ENCODE measurements around the gene NMT1.

NMT1 gene

DNA sequence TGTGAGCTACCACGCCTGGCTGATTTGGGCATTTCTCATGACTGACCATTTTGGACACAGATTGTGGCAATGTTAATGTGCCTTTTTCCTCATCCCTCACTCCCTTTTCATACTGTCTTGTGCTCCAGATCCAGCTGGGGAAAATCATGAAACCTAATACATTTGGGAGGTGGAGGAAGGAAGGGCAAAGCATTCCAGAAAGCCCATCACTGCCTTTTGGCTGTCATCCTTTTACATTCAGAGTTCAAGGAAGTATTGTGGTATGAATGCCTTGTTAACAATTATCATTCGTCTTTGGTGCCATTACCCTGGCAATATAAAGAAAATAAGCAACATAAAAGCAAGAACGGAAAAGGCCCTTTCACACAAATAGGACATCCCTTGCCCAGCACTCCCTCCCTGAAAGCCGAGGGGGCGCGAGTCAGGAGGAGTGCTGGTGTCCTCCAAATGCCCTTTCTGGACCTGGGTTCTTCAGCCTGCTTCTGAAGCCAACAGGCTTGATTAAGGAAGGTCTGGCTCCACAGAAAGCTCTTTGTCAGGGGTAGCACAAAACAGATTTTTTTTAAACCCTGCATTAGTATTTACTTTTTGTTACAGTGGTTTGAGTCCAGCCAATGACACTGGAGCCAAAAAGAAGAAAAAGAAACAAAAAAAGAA is 20.1 kb downstream of the NMT1 start:
- DNase-seq (ENCODE audit: low spot score) = no peak

DNA sequence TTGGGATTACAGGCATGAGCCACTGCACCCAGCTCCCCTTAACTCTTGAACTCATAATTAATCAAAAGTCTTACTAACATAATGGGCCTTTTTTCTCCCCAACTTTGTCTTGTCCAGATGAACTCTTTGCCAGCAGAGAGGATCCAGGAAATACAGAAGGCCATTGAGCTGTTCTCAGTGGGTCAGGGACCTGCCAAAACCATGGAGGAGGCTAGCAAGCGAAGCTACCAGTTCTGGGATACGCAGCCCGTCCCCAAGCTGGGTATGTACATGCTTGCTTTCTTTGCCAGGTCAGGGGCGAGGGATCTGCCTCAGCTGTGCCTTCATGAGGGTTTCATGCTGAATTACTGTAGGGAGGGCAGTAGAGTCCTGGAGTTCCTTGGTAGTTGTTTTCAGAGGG is 25.3 kb downstream of the NMT1 start:
- DNase-seq (ENCODE audit: low spot score) = no peak

DNA sequence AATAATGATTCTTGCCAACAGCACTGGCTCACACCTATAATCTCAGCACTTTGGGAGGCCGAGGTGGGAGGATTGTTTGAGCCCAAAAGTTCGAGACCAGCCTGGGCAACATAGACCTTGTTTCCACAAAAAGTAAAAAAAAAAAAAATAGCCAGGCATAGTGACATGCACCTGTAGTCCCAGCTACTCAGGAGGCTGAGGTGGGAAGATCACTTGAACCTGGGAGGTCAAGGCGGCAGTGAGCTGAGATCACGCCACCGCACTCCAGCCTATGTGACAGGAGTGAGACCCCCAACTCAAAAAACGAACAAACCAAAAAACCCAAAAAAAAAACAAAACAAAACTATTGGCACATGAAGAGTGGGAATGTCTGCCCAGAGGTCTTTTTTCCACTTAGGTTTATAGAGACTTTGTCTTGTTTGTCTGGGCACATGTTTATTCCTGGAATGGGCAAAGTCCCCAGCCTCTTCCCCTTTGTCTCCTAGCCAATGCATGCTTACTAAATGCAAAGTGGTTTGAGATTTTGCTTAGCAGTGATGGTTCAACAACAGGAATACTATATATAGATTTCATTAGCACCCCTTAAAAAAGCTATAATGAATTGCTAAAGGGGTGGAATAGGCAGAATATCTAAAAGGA is 25.9 kb downstream of the NMT1 start:
- DNase-seq (ENCODE audit: low spot score) = no peak

DNA sequence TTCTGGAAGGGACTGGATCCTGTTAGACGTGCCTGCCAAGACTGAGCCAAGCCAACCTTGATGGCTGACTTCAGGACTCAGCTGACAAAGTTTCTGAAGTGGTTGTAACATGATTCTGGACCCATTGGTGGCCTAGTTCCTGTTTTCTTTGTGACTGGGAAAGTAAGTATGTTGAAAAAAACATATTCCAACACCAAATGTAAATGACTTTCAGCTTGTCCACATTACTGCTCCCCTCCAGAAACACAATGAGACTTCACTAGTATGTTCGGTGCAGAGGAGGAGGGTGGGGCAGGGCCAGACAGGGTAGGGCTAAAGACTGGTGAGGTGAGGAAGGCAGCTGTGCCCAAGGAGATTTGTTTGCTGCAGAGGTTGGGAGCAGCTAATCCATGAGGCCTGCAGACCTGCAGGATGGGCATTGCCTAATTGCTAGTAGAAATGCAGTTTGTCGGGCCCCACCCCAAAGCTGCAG is 26.4 kb downstream of the NMT1 start:
- no peak for DNase-seq (ENCODE audit: low spot score)

DNA sequence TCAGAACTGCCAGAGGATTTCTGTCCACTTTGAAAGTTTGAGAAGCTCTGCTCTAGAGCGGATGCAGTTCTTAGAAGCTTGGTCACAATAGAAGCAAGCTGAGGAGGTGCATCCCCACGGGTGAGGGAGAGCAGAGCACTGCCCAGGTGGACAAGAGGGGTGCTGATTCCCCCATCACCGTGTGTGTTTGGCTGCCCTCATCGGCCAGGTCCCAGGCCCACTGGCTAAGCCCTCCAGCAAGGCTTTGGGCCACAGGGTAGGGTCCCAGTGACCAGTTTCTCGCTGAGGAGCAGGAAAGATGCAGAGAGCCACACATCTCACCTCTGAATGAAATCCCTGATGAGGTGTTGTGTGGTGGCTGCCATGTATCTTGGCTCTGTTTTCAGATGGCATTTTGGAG is 26.9 kb downstream of the NMT1 start:
- no peak for DNase-seq (ENCODE audit: low spot score)

DNA sequence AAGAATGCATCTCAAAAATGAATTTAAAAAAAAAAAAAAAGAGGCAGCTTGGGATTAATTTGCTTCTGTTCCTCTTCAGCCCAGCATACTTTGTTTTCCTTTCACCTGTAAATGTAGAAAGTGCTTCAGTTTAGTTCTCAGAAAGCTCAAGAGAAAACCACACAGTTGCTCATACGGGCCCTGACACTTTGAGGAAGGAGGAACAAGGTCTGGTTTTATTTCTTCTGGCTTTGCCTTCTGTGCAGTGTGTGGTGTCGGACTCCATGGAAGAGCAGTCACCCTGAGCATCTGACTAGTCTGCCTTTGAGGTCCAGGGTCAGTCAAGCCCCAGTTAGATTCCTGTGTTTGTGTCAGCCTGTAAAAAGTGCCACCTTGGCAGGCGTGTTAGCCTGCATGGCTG is 27.6 kb downstream of the NMT1 start:
- no peak for DNase-seq (ENCODE audit: low spot score)

DNA sequence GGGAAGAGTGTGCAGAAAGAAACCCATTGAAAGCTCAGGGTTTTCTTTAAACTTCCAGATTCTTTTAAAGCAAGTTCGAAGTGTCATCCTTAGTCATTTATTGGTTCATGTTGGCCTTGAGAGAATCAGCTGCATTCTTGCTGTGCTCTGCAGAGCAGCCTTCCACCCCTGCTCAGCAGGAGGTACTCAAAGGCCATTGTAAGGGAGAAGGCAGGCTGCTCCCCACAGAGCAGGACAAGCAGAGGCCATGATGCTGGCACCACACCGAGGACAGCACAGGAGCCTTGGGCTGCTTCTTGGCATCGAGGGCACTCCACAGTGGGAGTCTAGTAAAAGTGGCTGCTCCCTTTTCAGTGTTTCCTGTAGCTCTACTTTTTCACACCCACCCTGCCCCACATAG is 29.6 kb downstream of the NMT1 start:
- DNase-seq (ENCODE audit: low spot score) = no peak

DNA sequence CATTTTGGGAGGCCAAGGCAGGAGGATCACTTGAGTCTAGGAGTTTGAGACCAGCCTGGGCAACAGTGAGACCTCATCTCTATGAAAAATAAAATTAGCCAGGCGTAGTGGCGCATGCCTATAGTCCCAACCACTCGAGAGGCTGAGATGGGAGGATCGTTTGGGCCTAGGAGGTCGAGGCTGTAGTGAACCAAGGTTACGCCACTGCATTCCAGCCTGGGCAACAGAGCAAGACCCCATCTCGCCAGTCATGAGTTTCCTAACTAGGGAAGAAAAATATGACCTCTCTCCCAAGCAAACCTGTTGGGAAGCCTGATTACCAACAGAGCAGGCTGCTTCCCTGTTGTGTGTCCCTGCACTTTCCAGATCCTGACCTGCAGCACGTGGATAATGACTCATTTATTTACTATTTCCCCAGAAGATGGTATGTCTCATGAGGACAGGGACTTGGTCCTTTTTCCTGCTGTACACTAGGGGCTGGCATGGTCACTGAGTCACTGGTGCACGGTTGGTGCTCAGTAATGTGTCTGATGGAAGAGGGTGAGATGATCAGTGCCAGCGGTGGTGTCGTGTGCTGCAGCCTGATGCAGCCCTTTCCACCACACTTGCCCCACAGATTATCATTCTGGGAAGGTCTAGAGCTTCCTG is 30.8 kb downstream of the NMT1 start:
- no peak for DNase-seq (ENCODE audit: low spot score)

DNA sequence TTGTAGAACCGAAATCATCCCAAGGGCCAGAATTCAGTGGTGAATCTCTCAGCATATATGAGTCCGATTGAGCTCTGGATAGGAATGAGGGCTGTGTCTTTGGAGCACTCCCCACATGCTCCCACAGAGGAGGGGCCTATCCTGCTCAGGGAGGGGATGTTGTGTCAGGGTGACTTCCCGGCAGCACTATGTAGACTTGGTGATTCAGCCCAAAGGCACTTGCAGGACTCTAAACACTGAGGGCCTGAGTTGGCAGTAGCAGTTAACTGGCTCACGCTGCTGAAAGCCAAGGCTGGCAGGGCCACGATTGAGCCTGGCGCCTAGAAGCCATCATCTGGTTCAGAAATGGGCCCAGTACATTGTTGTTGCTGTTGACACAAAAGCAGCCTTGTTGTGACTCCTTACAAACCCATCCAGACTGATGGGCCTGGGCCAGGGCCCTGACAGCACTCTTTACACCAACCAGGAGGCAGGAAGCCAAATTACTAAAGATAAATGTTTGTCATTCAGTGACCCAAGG is 31.9 kb downstream of the NMT1 start:
- DNase-seq (ENCODE audit: low spot score) = no peak

DNA sequence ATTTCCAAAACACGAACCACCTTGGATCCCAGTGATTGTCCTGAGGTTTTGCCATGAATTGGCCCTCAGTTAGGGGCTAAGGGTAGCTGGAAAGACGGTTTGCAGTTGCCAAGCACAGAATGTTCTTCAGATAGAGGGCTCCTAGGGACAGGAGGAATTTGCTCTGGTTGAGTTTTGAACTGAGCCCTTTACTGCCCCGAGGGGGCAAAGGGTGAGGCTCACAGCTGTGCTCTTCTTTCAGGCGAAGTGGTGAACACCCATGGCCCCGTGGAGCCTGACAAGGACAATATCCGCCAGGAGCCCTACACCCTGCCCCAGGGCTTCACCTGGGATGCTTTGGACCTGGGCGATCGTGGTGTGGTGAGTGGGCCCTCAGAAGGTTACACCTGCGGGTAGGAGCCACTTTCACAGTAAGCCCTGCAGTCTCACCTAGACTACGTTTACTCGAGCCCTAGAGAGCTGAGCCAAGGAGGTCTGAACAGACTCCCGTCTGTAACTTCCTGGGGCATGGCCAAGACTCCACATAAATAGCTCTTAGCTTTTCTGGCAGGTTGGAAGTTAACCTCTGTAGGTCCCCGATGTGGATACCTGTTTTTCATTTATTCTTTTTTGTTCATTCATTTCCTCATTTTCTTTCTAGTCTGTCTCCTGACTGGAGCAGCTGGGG is 32.5 kb downstream of the NMT1 start:
- DNase-seq (ENCODE audit: low spot score) = no peak

DNA sequence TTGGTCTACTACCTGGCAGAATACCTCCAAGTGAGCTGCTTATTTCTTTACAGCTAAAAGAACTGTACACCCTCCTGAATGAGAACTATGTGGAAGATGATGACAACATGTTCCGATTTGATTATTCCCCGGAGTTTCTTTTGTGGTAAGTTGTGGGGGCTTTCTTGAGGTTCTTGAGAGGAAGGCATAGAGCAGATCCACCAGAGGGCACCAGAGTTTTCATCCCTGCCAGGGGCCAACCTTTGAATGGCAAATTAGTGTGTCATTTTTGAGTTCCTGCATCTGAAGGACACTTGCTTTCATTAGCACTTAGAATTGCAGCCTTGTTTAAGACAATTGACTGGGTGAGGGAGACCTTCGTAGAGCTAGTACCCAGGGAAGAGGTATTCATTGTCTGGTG is 35.0 kb downstream of the NMT1 start:
- DNase-seq (ENCODE audit: low spot score) = peak; percentile 33

DNA sequence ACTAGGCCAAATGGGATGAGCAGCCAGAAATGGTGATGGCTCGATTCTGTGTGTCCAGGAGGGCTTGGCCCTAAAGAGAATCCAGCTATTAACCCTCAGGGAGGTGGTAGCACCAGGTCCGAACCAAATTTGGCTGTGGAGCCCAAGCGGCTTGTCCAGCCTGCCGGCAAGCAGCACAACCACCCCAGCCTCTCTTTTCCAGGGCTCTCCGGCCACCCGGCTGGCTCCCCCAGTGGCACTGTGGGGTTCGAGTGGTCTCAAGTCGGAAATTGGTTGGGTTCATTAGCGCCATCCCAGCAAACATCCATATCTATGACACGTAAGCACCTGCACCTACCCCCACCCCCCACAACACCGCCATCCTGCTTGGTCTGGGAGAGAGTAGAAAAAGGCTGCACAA is 35.8 kb downstream of the NMT1 start:
- no peak for DNase-seq (ENCODE audit: low spot score)

DNA sequence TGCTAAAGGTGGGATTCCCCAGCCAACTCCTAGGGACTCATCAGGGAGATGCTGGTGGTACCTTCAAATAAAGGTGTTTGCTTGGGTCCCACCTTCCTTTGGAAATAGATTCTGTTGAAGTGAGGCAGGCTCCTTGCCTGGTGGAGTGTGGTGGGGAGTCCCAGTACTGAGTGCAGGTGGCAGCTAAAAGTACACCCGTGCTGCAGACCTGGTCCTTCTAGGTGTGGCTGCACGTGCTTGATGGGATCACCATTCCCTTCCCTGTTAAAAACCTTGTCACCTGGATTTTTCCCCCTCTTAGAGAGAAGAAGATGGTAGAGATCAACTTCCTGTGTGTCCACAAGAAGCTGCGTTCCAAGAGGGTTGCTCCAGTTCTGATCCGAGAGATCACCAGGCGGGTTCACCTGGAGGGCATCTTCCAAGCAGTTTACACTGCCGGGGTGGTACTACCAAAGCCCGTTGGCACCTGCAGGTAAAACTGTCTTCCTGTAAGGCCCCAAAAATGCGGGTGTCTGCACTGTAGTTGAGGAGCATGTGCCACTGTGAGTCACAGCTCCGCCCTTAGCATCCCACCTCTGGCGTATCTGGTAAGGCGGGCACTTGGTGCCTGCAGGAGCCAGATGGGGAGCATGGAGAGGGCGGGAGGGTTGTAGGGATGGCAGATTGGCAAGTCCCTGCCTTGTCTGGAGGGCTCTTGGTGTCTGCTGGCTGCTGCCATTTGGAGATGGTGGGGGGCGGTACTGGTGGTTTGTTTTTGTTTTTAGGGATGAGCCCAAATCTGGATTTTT is 37.2 kb downstream of the NMT1 start:
- DNase-seq (ENCODE audit: low spot score) = no peak

DNA sequence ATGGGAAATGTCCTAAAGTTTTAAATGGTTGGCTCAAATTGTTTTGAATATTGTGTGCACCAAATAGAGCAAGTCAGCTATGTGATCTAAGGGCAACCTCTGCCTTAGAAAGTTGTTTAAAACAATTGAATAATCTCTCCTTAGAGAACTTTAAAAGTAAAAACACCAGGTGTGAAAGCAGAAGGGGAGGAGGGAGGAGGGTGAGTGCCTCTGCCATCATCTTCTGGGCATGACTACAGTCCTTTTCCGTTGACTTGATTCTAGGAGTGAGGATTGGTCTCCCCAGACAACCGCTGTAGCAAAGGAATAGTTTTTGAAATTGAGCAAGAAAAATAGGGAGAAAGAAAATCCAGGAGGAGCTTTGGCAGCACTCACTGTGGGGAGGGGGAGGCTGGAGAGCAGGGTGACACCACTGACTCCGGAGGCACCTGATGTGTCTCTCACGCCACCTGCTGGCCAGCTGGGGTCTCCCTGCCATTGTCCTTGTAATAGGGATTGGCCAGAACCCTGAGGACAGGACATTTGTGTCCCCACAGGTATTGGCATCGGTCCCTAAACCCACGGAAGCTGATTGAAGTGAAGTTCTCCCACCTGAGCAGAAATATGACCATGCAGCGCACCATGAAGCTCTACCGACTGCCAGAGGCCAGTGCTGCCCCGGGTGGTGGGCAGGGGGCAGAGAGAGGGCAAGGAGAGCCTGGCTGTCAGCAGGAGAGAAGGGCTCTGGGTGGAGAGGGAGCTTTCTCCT is 37.9 kb downstream of the NMT1 start:
- DNase-seq (ENCODE audit: low spot score) = peak; percentile 72

DNA sequence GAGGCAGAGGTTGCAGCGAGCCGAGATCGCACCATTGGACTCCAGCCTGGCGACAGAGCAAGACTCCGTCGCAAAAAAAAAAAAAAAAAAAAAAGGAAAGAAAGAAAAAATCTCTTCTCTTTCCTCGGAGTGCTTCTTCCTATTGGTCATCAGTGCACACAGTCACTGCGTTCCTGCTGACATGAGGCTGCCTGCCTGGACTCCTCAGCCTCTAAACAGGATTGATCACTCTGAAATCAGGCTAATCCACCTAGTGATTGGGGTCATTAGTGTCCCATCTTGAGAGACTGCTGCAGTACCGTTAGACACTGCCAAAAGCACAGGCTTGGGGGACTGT is 40.4 kb downstream of the NMT1 start:
- DNase-seq (ENCODE audit: low spot score) = no peak

DNA sequence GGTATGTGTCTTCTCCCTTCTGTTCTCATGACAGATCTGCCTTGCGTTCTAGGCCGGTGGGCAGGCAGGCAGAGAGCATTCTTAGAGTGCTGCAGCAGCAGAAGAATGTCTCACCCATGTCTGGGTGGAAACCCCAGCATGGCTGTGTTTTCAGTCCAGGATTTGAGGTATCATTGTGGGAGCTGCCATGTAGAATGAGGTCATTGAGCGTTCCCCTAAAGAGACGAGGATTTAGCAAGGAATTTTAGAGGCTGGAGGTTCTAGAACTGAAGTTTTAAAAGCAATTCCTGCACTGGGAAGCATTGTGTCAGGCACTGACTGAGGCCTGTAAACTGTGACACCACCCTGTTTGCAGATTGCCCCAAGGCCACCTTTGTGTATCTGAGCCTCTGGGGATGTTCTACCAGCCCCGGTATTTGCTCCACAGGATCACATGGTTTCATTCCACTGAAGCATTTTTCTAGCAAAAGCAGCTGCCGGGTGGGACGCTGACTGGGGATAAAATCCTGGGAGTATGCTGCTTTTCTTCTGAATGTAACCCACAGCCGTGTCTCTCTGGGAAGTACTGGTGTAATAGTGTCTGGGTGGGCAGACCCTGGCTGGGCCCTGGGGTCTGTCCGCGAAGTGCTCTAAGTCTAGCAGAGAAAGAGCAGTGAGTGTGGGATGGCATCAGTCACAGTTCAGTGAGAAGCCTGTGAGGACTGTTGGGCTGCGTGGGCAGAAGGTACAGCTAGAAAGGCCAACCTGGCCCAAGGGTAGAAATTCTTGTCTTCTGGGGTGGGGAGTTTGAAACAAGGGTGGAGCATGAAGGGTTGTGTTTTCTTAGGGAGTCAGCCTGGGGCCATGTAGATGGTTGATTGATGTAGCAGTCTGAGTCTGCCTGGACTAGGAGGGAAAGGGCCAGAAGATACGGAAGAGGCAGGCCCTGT is 41.0 kb downstream of the NMT1 start:
- DNase-seq (ENCODE audit: low spot score) = no peak

DNA sequence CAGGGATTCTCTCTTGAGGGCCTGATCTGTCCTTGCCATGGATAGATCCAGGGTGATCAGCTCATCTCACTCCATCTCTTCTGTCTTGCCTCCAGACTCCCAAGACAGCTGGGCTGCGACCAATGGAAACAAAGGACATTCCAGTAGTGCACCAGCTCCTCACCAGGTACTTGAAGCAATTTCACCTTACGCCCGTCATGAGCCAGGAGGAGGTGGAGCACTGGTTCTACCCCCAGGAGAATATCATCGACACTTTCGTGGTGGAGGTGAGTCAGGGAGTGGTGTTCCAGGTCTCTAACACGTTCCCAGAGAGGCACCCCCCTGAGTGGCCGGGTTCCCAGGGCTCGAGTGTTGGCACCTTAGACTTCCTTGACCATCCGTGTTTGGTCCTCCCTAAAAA is 41.7 kb downstream of the NMT1 start:
- DNase-seq (ENCODE audit: low spot score) = no peak

DNA sequence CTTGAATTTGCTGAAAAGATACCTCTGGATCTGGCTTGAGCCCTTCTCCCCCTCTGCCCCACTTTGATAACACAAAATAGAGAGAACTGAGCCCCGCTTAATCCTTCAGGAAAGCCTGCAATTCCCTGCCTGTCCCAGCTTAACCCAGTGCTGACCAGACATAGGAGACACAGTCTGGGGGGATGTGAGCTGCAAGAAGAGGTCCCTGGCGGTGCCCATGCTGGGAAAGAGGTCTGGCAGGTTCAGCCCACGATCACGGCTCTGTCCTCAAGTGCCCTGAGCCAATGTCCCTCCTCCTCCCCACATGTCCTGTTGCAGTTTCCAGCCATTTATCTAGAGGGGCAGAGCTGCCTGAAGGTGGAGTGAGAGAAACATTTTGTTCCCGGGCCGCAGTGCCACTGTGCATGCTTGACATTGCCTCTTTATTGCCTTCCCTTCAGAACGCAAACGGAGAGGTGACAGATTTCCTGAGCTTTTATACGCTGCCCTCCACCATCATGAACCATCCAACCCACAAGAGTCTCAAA is 42.2 kb downstream of the NMT1 start:
- no peak for DNase-seq (ENCODE audit: low spot score)

DNA sequence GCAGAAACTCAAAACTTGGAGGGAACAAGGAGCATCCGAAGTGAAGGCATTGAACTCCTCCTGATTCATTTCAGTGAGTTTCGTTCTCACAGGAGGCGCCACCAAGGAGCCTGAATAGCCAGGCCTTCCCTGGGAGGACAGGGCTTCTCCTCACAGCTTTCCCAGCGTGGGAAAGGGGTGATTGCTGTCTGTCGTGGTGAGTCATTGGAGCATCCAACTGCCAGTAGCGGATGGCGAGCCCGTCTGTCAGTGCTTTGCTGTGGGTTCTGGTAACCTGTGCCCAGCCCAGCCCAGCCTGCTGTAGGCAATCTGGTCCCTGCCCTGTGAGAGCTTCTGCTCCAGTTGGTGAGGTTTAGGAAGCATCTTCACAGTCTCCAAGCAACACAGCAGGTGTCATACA is 42.9 kb downstream of the NMT1 start:
- DNase-seq (ENCODE audit: low spot score) = no peak

DNA sequence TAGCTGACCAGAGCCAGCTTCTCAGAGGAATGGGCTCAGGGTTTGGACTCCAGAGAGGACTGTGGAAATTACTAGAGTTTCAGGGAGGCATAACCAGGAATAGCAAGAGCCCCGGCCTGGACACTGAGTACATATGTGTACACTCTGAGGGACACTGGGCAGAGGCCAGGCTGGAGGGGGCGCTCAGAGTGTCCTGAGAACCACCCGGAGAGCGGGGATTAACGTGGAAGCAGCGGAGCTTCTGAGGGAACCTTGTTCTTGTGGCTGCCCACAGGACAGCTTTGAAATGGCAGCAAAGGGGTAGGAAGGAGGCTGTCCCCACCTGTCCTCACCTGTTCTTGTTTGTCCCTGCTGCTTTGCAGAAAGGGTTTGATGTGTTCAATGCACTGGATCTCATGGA is 43.4 kb downstream of the NMT1 start:
- DNase-seq (ENCODE audit: low spot score) = no peak

Data from hematopoietic multipotent progenitor cell treated with erythropoietin and hydrocortisone succinate and interleukin-3 and kit ligand, for 15 days (in vitro differentiated cells).